Ishikawa (cell line): ENCODE data around the gene SCGB1A1.
"Not testable (repeated sequence)": the region's sequence is repeated elsewhere in the genome, so short reads cannot be mapped to it uniquely, and the experiment has no call there.

Experiments used
- EGR1 ChIP-seq: IDR thresholded peaks from 2 replicates; pipeline ENCODE4 v1.6.1; 2012
- EP300 ChIP-seq: IDR thresholded peaks from 2 replicates; pipeline ENCODE4 v1.6.1; 2012; ENCODE audit warnings: borderline replicate concordance
- MAX ChIP-seq: IDR thresholded peaks from 2 replicates; pipeline ENCODE4 v1.6.1; 2012
- NFIC ChIP-seq: IDR thresholded peaks from 2 replicates; pipeline ENCODE4 v1.6.1; 2012
- RAD21 ChIP-seq: IDR thresholded peaks from 2 replicates; pipeline ENCODE4 v1.6.1; 2012; ENCODE audit warnings: low read depth
- TAF1 ChIP-seq: IDR thresholded peaks from 2 replicates; pipeline ENCODE4 v1.6.1; 2012; ENCODE audit warnings: low read depth, mild to moderate bottlenecking
- YY1 ChIP-seq: IDR thresholded peaks from 2 replicates; pipeline ENCODE4 v1.6.1; 2012; ENCODE audit warnings: low read depth

- TF ChIP-seq EP300, TAF1, NFIC, MAX, YY1, EGR1: not testable (repeated sequence)
- peak; percentile 72 for TF ChIP-seq RAD21
These were observed 38.0 kb upstream of the SCGB1A1 start for GRCh38 chr11:62380821-62381245.
